ENCODE data around the gene AFDN. TPM values are rescaled to one million over a fixed set of nuclear protein-coding genes. Genes with fewer than 3 reads are reported as not detected.

AFDN gene
- polyA plus RNA-seq, 3 donors, result 139 to 164 (median 157) TPM

GRCh38 chr6:168013250-168013915 lies 186.7 kb downstream of the AFDN start:
- DNase-seq (ENCODE audit: low read depth in 3 of 3, low spot score in 2 of 3), result no peak

GRCh38 chr6:168014428-168014827 lies 187.7 kb downstream of the AFDN start:
- DNase-seq (ENCODE audit: low read depth in 3 of 3, low spot score in 2 of 3), result no peak

- DNase-seq (ENCODE audit: low read depth in 3 of 3, low spot score in 2 of 3), result no peak
Observed at GRCh38 chr6:168015009-168015408, 188.3 kb downstream of the AFDN start.

GRCh38 chr6:168015482-168016175 lies 188.9 kb downstream of the AFDN start:
- no peak for DNase-seq (ENCODE audit: low read depth in 3 of 3, low spot score in 2 of 3)

GRCh38 chr6:168016176-168016620 lies 189.5 kb downstream of the AFDN start:
- no peak for DNase-seq (ENCODE audit: low read depth in 3 of 3, low spot score in 2 of 3)

- DNase-seq (ENCODE audit: low read depth in 3 of 3, low spot score in 2 of 3), result no peak
Observed at GRCh38 chr6:168016721-168017525, 190.2 kb downstream of the AFDN start.

- DNase-seq (ENCODE audit: low read depth in 3 of 3, low spot score in 2 of 3), result no peak
Observed at GRCh38 chr6:168017629-168018028, 190.9 kb downstream of the AFDN start.

GRCh38 chr6:168018664-168019063 lies 192.0 kb downstream of the AFDN start:
- DNase-seq (ENCODE audit: low read depth in 3 of 3, low spot score in 2 of 3), result no peak

GRCh38 chr6:168020242-168020641 lies 193.5 kb downstream of the AFDN start:
- no peak for DNase-seq (ENCODE audit: low read depth in 3 of 3, low spot score in 2 of 3)

GRCh38 chr6:168021581-168021980 lies 194.9 kb downstream of the AFDN start:
- DNase-seq (ENCODE audit: low read depth in 3 of 3, low spot score in 2 of 3), result no peak

Other genes starting within 250 kb of the AFDN start
- gene KIF25, start 170.8 kb downstream of the AFDN start, polyA plus RNA-seq (ENCODE audit: insufficient read length in 3 of 3), result under 1 TPM; 0.47 to 0.82 (median 0.50) TPM

Measured in right renal cortex interstitium (tissue), 3 donors.